GM12872 (cell line): ENCODE results near the gene TESMIN.

ENCODE experiments used
- TF ChIP-seq, protein P1 (sequence below): IDR thresholded peaks from 3 replicates; pipeline ENCODE4 v1.5.1; 2011; ENCODE audit warnings: low read depth, mild to moderate bottlenecking, low read length, moderate library complexity; ENCODE audit not compliant: insufficient read depth

The TESMIN gene

DNA sequence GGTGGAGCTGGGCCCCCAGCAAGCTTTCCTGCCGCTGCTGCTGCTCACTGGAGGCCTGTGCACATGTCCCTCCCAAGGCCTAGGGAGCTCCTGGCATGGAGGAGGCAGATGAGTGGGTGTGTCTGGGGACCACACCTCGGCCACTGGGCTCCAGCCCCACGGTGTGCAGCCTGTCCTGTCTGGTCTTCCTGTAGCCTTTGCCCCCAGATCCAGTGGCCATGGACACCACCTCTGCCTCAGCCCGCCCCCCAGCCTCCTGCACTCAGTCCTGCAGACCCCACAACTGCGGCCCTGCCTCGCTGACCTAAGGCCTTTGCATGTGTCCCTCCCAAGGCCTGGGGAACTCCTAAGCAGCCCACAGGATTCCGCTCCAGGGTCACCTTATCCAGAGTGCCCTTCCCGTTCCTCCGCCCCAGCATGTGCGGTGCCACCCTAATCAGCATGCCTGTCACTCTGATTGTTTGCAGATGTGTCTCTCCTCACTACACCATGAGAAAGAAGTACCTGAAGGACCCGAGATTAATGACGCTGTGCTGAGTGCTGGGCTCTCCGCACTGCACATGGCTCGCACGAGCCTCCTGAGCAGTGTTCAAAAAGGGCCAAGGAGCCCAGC lies 58.3 kb downstream of the TESMIN start:
- TF ChIP-seq, protein P1, sequence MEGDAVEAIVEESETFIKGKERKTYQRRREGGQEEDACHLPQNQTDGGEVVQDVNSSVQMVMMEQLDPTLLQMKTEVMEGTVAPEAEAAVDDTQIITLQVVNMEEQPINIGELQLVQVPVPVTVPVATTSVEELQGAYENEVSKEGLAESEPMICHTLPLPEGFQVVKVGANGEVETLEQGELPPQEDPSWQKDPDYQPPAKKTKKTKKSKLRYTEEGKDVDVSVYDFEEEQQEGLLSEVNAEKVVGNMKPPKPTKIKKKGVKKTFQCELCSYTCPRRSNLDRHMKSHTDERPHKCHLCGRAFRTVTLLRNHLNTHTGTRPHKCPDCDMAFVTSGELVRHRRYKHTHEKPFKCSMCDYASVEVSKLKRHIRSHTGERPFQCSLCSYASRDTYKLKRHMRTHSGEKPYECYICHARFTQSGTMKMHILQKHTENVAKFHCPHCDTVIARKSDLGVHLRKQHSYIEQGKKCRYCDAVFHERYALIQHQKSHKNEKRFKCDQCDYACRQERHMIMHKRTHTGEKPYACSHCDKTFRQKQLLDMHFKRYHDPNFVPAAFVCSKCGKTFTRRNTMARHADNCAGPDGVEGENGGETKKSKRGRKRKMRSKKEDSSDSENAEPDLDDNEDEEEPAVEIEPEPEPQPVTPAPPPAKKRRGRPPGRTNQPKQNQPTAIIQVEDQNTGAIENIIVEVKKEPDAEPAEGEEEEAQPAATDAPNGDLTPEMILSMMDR, result no peak

DNA sequence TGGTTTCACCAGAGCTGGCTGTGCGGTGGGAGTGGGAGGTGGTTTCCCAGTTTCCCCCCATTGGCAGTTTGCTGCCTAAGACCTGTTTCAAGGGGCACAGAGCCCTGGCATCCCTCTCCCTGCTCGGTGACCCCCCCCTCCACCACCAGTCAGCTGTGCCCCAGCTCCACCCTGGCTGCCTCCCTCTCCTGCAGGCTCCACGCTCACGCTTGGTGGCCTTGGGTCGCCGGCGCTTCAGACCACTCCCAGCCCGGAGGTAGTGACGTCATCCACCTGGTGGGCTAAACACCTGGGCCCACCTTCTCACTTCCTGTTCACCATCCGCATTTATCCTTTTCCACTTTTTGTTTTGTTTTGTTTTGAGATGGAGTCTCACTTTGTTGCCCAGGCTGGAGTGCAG lies 59.2 kb downstream of the TESMIN start:
- TF ChIP-seq, protein P1, result no peak

DNA sequence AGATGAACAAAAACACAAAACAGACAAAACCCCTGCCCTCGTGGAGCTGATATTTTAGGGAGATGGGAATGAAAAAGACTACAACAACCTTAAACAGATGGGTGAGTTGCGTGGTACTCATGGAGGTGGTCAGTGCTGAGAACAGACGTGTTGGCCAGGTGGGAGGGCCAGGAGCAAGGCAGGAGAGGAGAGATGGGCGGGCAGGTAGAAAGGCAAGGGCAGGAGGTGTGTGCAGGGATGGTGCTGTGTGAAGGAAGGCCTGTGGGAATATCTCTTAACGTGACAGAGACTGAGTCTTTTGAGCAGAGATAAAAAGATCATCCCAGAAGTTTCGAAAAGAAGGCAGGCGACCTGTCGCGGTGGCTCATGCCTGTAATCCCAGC lies 59.9 kb downstream of the TESMIN start:
- TF ChIP-seq, protein P1, result no peak

DNA sequence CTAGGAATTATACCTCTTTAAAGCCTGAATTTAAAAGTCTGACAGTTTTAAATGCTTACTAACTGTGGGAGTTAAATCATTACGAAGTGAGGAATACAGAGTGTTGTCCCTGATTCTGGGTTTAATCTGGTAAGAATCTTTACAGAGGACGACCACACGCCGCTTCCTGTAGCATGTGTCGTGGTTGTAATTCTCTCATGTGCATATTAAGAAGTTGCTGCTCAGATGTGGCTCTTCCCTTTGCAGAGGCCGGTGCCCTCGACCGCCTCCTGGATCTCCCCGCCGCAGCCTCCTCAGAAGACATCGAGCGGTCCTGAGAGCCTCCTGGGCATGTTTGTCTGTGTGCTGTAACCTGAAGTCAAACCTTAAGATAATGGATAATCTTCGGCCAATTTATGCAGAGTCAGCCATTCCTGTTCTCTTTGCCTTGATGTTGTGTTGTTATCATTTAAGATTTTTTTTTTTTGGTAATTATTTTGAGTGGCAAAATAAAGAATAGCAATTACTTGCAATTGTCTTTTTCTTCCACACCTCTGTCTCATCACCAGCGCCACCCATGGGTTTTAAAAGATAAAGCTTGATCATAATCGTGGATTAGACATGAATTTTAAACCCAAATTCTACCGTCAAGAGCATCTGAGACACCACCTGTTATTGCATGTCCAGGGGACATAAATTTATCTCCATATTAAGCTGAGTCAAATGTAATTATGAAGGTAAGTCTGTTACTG lies 60.5 kb downstream of the TESMIN start:
- TF ChIP-seq, protein P1, result 0 out of 3 replicates have a peak, but pooled peaks have one; percentile 7

DNA sequence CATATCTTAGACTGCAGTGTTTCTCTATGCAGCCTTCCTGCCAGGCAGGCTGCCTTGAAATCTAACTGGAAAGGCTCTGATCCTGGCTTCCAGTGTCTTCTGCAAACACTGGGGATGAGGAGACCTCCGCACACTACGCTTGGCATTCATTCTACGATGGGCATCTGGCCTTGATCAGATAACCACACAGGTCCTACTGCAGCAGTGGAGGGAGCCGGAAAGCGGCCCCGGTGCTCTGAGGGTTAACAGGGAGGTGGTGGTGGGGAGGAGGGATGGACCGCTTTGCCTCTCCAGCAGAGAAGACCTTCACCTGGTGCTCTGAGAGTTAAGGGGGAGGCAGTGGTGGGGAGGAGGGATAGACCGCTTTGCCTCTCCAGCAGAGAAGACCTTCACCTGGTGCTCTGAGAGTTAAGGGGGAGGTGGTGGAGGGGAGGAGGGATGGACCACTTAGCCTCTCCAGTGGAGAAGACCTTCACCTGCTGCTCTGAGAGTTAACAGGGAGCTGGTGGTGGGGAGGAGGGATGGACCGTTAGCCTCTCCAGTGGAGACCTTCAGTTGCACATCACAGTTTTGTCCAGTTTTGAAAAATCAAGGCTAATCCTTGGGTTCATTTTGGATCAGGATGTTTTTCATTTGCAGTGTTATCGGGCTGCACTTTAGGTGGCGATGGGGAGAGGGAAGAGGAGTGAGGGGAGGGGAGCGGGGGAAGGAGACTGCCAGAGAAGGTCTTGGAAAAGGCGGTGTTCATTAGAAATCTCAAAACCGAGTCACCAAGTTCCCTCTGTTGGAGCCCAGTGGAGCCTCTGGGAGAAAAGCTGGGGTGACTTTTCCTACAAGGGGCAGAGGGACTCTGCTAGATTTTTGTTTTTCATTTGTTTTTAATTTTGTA lies 61.3 kb downstream of the TESMIN start:
- TF ChIP-seq, protein P1, result no peak

DNA sequence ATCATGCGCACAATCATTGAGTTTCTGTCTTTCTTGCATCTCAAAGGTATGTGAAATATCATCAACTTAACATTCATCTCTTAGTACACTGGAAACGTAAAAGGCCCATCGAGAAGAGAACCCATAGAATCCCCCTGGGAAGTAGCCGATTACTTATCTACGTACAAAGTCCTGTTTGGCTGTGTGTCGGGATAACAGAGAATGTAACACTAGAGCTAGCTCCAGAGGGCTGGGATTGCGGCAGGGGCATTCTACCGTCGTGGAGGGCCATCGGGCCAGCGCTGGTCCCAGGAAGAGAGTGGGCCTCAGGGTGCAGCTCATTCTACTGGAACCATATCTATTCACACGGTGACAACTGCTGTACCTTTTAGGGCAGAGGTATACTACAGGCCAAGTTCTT lies 62.4 kb downstream of the TESMIN start:
- TF ChIP-seq, protein P1, result no peak

DNA sequence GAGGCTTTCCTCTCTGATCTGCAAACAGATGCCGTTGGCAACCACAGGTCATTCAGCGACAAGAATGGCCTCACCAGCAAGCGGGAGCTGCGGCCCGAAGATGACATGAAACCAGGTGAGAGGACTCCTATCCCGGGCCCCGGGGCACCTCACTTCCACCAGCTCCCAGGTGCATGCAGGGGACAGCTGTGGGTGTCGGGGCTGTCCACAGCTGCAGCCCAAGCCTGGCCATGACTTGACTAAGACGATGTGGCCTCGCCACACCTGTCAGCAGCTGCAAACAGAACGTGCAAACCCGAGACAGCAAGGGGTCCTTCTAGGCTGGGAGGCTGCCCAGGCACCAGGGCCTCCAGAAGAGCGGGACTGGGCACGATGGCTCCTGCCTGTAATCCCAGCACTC lies 63.3 kb downstream of the TESMIN start:
- TF ChIP-seq, protein P1, result no peak
